Measurements from ENCODE around the gene FXYD7. TPM values are rescaled to one million over a fixed set of nuclear protein-coding genes. Genes with fewer than 3 reads are reported as not detected.
"Not testable (repeated sequence)": the region's sequence is repeated elsewhere in the genome, so short reads cannot be mapped to it uniquely, and the experiment has no call there.

FXYD7 gene
- total RNA-seq, 2 donors from 2014 or later, result not detected

GRCh38 chr19:35126624-35126959 is 16.5 kb upstream of the FXYD7 start:
- peak overlapping the region in 1 of 2 donors; percentile 18 for H3K4me3 ChIP-seq
- TF ChIP-seq CTCF (IDR thresholded peaks at IDR 0.05), result no peak
- H3K27ac ChIP-seq, result peak overlapping the region; percentile 1 to 40

GRCh38 chr19:35127871-35128270 is 15.2 kb upstream of the FXYD7 start:
- no peak for TF ChIP-seq CTCF (IDR thresholded peaks at IDR 0.05)
- no peaks in the 10 kb centered on the region for H3K36me3 ChIP-seq
- no peaks in the 10 kb centered on the region for H3K9me3 ChIP-seq
- H3K27me3 ChIP-seq, result no peaks in the 10 kb centered on the region
- peaks cover 0 to 35% of the 10 kb centered on the region in 2 donors for H3K4me1 ChIP-seq
- no peak overlapping the region for H3K27ac ChIP-seq
- no peak for DNase-seq (ENCODE audit: low spot score)
- no peak overlapping the region for H3K4me3 ChIP-seq

More at GRCh38 chr19:35126624-35126959, 16.5 kb upstream of the FXYD7 start:
- DNase-seq (ENCODE audit: low spot score), result no peak
- no peaks in the 10 kb centered on the region for H3K36me3 ChIP-seq
- H3K27me3 ChIP-seq, result no peaks in the 10 kb centered on the region
- peaks cover 0 to 42% of the 10 kb centered on the region in 2 donors for H3K4me1 ChIP-seq
- H3K9me3 ChIP-seq, result no peaks in the 10 kb centered on the region

- H3K4me3 ChIP-seq, result no peak overlapping the region
- no peaks in the 10 kb centered on the region for H3K36me3 ChIP-seq
- no peak for TF ChIP-seq CTCF (IDR thresholded peaks at IDR 0.05)
- H3K4me1 ChIP-seq, result peaks cover 0 to 28% of the 10 kb centered on the region in 2 donors
- H3K27ac ChIP-seq, result no peak overlapping the region
- H3K9me3 ChIP-seq, result no peaks in the 10 kb centered on the region
- no peaks in the 10 kb centered on the region for H3K27me3 ChIP-seq
- no peak for DNase-seq (ENCODE audit: low spot score)
These were observed 14.5 kb upstream of the FXYD7 start for GRCh38 chr19:35128398-35129057.

GRCh38 chr19:35129724-35130274 is 13.3 kb upstream of the FXYD7 start:
- not testable (repeated sequence) for H3K36me3 ChIP-seq; H3K4me3 ChIP-seq; DNase-seq (ENCODE audit: low spot score); H3K9me3 ChIP-seq; H3K27me3 ChIP-seq
- Histone ChIP-seq H3K27ac (peak overlapping the region in 1 of 2 donors; percentile 43), H3K4me1 (peaks cover 0 to 28% of the 10 kb centered on the region in 2 donors)

GRCh38 chr19:35130761-35131720 is 12.0 kb upstream of the FXYD7 start:
- Histone ChIP-seq H3K36me3 (no peaks in the 10 kb centered on the region), H3K9me3 (no peaks in the 10 kb centered on the region), H3K4me3 (no peak overlapping the region), H3K27me3 (no peaks in the 10 kb centered on the region), H3K4me1 (peaks cover 0 to 26% of the 10 kb centered on the region in 2 donors), H3K27ac (peak overlapping the region in 1 of 2 donors; percentile 43)
- no peak for DNase-seq (ENCODE audit: low spot score)
- TF ChIP-seq CTCF (IDR thresholded peaks at IDR 0.05), result no peak

- no peak for TF ChIP-seq CTCF (IDR thresholded peaks at IDR 0.05)
- H3K36me3 ChIP-seq, result no peaks in the 10 kb centered on the region
- no peaks in the 10 kb centered on the region for H3K27me3 ChIP-seq
- no peak overlapping the region for H3K4me3 ChIP-seq
- H3K27ac ChIP-seq, result no peak overlapping the region
- peaks cover 0 to 35% of the 10 kb centered on the region in 2 donors for H3K4me1 ChIP-seq
- no peak for DNase-seq (ENCODE audit: low spot score)
- no peaks in the 10 kb centered on the region for H3K9me3 ChIP-seq
These were observed 10.8 kb upstream of the FXYD7 start for GRCh38 chr19:35132254-35132653.
